HEK293T (cell line): Measurements from ENCODE around the gene OR2V2.

Source experiments
- ARNT ChIP-seq: fragments of 450-650 bp; IDR thresholded peaks from 2 replicates; pipeline ENCODE4 v1.6.1; 2017; ENCODE audit warnings: mild to moderate bottlenecking
- BHLHE40 ChIP-seq: fragments of 450-650 bp; IDR thresholded peaks from 2 replicates; pipeline ENCODE4 v1.6.1; 2016; ENCODE audit warnings: mild to moderate bottlenecking, moderate library complexity, borderline replicate concordance
- FOXA1 ChIP-seq: fragments of 450-650 bp; IDR thresholded peaks from 2 replicates; pipeline ENCODE4 v1.6.1; 2016; ENCODE audit warnings: mild to moderate bottlenecking
- FOXK2 ChIP-seq: fragments of 450-650 bp; IDR thresholded peaks from 2 replicates; pipeline ENCODE4 v1.6.1; 2016; ENCODE audit warnings: mild to moderate bottlenecking
- FOXM1 ChIP-seq: fragments of 450-650 bp; IDR thresholded peaks from 2 replicates; pipeline ENCODE4 v1.6.1; 2017; ENCODE audit warnings: mild to moderate bottlenecking, borderline replicate concordance
- HDGF ChIP-seq: fragments of 450-650 bp; IDR thresholded peaks from 2 replicates; pipeline ENCODE4 v1.6.1; 2017; ENCODE audit warnings: antibody characterized with exemption, borderline replicate concordance
- LEF1 ChIP-seq: fragments of 450-650 bp; IDR thresholded peaks from 2 replicates; pipeline ENCODE4 v1.6.1; 2017; ENCODE audit warnings: mild to moderate bottlenecking, borderline replicate concordance
- NFRKB ChIP-seq: fragments of 450-650 bp; IDR thresholded peaks from 2 replicates; pipeline ENCODE4 v1.6.1; 2016; ENCODE audit warnings: mild to moderate bottlenecking, moderate library complexity
- SP1 ChIP-seq: fragments of 450-650 bp; IDR thresholded peaks from 2 replicates; pipeline ENCODE4 v1.6.1; 2017
- SUZ12 ChIP-seq: fragments of 450-650 bp; IDR thresholded peaks from 2 replicates; pipeline ENCODE4 v1.6.1; 2016; ENCODE audit warnings: mild to moderate bottlenecking
- TARDBP ChIP-seq: fragments of 450-650 bp; IDR thresholded peaks from 2 replicates; pipeline ENCODE4 v1.6.1; 2016
- ZNF384 ChIP-seq: fragments of 450-650 bp; IDR thresholded peaks from 2 replicates; pipeline ENCODE4 v1.6.1; 2016
- TF ChIP-seq, protein P1 (sequence below): fragments of 450-650 bp; IDR thresholded peaks from 2 replicates; pipeline ENCODE4 v1.6.1; 2016

DNA sequence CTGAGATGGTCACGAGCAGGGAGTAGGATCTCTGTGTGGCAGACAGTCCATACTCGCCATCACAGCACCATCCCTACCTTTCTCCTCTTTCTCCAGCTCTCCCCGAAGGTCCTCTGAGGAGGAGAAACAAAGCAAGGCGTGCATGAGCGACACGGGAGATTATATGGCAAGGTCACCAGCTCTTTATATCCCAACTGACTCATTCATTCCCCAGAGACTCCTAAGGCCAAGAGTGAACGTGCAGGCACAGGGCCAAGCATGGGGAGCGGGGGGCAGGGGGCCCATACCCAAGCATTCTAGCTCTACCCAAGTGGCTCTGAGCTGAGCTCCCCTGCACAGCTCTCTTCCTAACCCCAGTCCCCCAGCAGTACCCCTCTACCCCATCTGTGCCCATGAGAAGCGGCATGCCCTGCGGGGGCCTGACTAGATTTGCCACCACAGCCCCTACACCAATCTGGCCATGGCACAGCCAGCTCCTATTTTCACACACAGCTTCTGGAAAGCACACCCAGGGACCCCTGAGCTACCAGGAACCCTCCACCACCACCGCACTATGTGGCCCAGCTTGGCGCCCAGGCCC lies 50.8 kb downstream of the OR2V2 start:
- no peak for TF ChIP-seq HDGF
- no peak for TF ChIP-seq FOXM1
- no peak for TF ChIP-seq FOXK2
- no peak for TF ChIP-seq SP1
- TF ChIP-seq, protein P1, sequence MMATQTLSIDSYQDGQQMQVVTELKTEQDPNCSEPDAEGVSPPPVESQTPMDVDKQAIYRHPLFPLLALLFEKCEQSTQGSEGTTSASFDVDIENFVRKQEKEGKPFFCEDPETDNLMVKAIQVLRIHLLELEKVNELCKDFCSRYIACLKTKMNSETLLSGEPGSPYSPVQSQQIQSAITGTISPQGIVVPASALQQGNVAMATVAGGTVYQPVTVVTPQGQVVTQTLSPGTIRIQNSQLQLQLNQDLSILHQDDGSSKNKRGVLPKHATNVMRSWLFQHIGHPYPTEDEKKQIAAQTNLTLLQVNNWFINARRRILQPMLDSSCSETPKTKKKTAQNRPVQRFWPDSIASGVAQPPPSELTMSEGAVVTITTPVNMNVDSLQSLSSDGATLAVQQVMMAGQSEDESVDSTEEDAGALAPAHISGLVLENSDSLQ, result no peak
- no peak for TF ChIP-seq TARDBP
- no peak for TF ChIP-seq BHLHE40
- TF ChIP-seq FOXA1, result no peak
- TF ChIP-seq ARNT, result no peak
- TF ChIP-seq ZNF384, result no peak
- no peak for TF ChIP-seq NFRKB
- no peak for TF ChIP-seq SUZ12
- TF ChIP-seq LEF1, result no peak
